ENCODE results near the gene CSF2.

The CSF2 gene

GRCh38 chr5:132073231-132074013, at the start of gene CSF2:
Gene CSF2 (plus strand): TSS chr5:132073789. CDS start chr5:132073824, 35 bp downstream.
- intact Hi-C loops (cut with DNase I) = no loop called here
- DNase-seq = no peak

GRCh38 chr5:132024117-132024435, 49.5 kb upstream of the CSF2 start:
- DNase-seq = no peak
- intact Hi-C loops (cut with DNase I) = no loop called here

GRCh38 chr5:132024789-132025402, 48.7 kb upstream of the CSF2 start:
- intact Hi-C loops (cut with DNase I) = no loop called here
- no peak for DNase-seq

GRCh38 chr5:132025403-132025971, 48.1 kb upstream of the CSF2 start:
- intact Hi-C loops (cut with DNase I) = no loop called here

GRCh38 chr5:132026516-132027008, 47.0 kb upstream of the CSF2 start:
- DNase-seq = no peak

More at GRCh38 chr5:132025403-132025971, 48.1 kb upstream of the CSF2 start:
- DNase-seq = peak in 1 of 42 donors; percentile 19

GRCh38 chr5:132027027-132027426, 46.6 kb upstream of the CSF2 start:
- intact Hi-C loops (cut with DNase I) = no loop called here

More at GRCh38 chr5:132026516-132027008, 47.0 kb upstream of the CSF2 start:
- intact Hi-C loops (cut with DNase I) = no loop called here

GRCh38 chr5:132029609-132030330, 43.8 kb upstream of the CSF2 start:
- intact Hi-C loops (cut with DNase I) = no loop called here
- no peak for DNase-seq

More at GRCh38 chr5:132027027-132027426, 46.6 kb upstream of the CSF2 start:
- DNase-seq = peak in 1 of 42 donors; percentile 29

GRCh38 chr5:132030610-132031009, 43.0 kb upstream of the CSF2 start:
- intact Hi-C loops (cut with DNase I) = no loop called here
- DNase-seq = no peak

GRCh38 chr5:132032196-132032595, 41.4 kb upstream of the CSF2 start:
- intact Hi-C loops (cut with DNase I) = no loop called here
- DNase-seq = no peak

- no peak for DNase-seq
- intact Hi-C loops (cut with DNase I) = no loop called here
Observed at GRCh38 chr5:132033122-132033521, 40.5 kb upstream of the CSF2 start.

GRCh38 chr5:132037353-132037752, 36.2 kb upstream of the CSF2 start:
- no peak for DNase-seq
- intact Hi-C loops (cut with DNase I) = no loop called here

GRCh38 chr5:132044207-132044606, 29.4 kb upstream of the CSF2 start:
- intact Hi-C loops (cut with DNase I) = no loop called here
- peak in 14 of 42 donors; percentile 6 to 53 (median 32) for DNase-seq

GRCh38 chr5:132046880-132047299, 26.7 kb upstream of the CSF2 start:
- intact Hi-C loops (cut with DNase I) = no loop called here
- peak in 5 of 42 donors; percentile 2 to 31 (median 16) for DNase-seq

GRCh38 chr5:132049093-132049492, 24.5 kb upstream of the CSF2 start:
- peak in 2 of 42 donors; percentile 12 to 20 for DNase-seq
- intact Hi-C loops (cut with DNase I) = no loop called here

- intact Hi-C loops (cut with DNase I) = no loop called here
- peak in 3 of 42 donors; percentile 1 to 11 (median 6) for DNase-seq
Observed at GRCh38 chr5:132049559-132049958, 24.0 kb upstream of the CSF2 start.

GRCh38 chr5:132050136-132050535, 23.5 kb upstream of the CSF2 start:
- intact Hi-C loops (cut with DNase I) = no loop called here
- peak in 37 of 42 donors; percentile 22 to 61 (median 39) for DNase-seq

GRCh38 chr5:132050661-132051552, 22.7 kb upstream of the CSF2 start:
- DNase-seq = peak in 5 of 42 donors; percentile 3 to 26 (median 17)
- intact Hi-C loops (cut with DNase I) = no loop called here

- intact Hi-C loops (cut with DNase I) = no loop called here
- DNase-seq = peak in 8 of 42 donors; percentile 0 to 33 (median 22)
Observed at GRCh38 chr5:132052520-132052919, 21.1 kb upstream of the CSF2 start.
